ENCODE data around the gene SEC22C. TPM values are rescaled to one million over a fixed set of nuclear protein-coding genes. Genes with fewer than 3 reads are reported as not detected.

The SEC22C gene
- total RNA-seq, 2 experiments from 2014 or later: 40.0 to 42.3 TPM

GRCh38 chr3:42533161-42533897 is 48.4 kb downstream of the SEC22C start:
- Mint-ChIP-seq H3K4me3 (no peak overlapping the region), H3K4me1 (peaks cover 40% of the 10 kb centered on the region), H3K9me3 (no peaks in the 10 kb centered on the region), H3K27me3 (no peaks in the 10 kb centered on the region), H3K36me3 (peaks cover 9% of the 10 kb centered on the region), H3K27ac (no peak overlapping the region)
- no peak for DNase-seq

DNA sequence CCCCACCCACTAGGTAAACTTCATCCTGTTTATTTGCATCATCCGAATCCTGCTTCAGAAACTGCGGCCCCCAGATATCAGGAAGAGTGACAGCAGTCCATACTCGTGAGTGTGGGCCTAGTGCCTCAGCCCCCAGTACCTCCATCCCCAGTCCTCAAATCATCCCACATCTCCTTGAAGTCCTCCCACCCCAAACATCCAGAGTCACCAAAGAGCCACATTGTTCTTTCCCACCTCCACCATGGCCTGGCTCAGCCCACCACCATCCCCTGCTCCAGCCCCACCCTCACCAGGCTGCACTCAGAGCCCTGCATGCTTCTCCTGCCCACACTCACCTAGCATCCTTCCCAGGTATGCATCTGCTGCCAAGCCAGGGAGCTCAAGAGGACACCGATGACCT is 49.5 kb downstream of the SEC22C start:
- H3K4me1 Mint-ChIP-seq: peaks cover 44% of the 10 kb centered on the region
- H3K9me3 Mint-ChIP-seq: no peaks in the 10 kb centered on the region
- DNase-seq: no peak
- H3K27me3 Mint-ChIP-seq: no peaks in the 10 kb centered on the region
- no peak overlapping the region for H3K27ac Mint-ChIP-seq
- no peak overlapping the region for H3K4me3 Mint-ChIP-seq
- H3K36me3 Mint-ChIP-seq: peaks cover 11% of the 10 kb centered on the region

DNA sequence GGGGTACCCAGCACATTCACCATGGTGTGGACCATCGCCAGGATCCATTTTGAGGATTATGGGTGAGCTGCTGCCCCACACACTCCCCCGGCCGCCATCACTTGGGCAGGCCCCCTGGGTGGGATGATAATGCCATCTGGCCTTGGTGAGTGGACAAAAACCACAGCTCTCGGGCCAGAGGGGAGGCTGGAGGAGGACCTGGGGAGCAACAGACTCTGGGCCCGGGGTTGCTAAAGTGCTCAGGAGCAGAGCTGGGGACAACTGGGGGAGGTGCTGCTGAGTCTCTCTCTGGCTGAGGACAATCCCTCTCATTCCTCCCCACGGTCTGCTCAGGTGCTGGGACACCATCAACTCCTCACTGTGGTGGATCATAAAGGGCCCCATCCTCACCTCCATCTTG is 50.3 kb downstream of the SEC22C start:
- Mint-ChIP-seq H3K9me3 (no peaks in the 10 kb centered on the region), H3K27me3 (no peaks in the 10 kb centered on the region), H3K36me3 (peaks cover 15% of the 10 kb centered on the region), H3K27ac (no peak overlapping the region), H3K4me3 (no peak overlapping the region), H3K4me1 (peaks cover 48% of the 10 kb centered on the region)
- no peak for DNase-seq

DNA sequence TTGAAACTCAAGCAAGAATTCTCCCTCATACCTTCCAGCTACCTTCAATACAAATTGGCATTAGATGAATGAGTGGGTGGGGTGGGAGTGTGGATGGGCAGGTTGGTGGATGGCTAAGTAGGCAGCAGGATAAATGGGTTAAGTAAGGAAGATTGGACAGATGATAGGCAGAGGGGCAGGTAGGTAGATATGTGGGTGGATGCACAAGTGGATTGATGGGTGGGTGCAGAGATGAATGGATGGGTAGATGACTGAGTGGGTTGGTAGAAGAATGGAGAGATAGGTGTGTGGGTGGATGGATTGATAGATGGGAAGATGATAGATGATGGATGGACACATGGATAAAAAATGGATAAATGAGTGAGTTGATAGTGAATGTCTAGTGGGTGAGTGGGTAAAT is 51.7 kb downstream of the SEC22C start:
- no peak overlapping the region for H3K4me3 Mint-ChIP-seq
- DNase-seq: no peak
- H3K27ac Mint-ChIP-seq: no peak overlapping the region
- H3K36me3 Mint-ChIP-seq: peaks cover 15% of the 10 kb centered on the region
- no peaks in the 10 kb centered on the region for H3K27me3 Mint-ChIP-seq
- H3K4me1 Mint-ChIP-seq: peaks cover 52% of the 10 kb centered on the region
- no peaks in the 10 kb centered on the region for H3K9me3 Mint-ChIP-seq

DNA sequence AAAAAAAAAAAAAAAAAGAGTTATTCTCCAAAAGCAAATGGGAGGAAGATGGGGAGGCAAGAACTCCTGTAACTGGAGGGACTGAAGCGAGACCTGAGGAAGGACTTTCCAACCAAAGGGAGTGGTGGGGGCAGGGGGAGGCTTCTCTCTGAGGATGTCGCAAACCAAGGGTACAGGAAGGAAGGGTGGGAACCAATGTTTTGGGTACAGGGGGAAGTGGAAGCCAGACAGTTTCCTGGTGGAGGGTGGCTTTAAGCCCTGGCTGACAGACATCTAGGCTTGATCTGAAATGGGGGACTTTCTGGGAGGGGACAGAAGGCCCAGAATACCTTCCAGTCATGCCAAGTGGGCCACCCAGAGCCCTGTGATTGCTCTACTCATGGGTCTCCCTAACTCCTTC is 52.3 kb downstream of the SEC22C start:
- H3K4me3 Mint-ChIP-seq: no peak overlapping the region
- H3K27ac Mint-ChIP-seq: peak overlapping the region; percentile 25

DNA sequence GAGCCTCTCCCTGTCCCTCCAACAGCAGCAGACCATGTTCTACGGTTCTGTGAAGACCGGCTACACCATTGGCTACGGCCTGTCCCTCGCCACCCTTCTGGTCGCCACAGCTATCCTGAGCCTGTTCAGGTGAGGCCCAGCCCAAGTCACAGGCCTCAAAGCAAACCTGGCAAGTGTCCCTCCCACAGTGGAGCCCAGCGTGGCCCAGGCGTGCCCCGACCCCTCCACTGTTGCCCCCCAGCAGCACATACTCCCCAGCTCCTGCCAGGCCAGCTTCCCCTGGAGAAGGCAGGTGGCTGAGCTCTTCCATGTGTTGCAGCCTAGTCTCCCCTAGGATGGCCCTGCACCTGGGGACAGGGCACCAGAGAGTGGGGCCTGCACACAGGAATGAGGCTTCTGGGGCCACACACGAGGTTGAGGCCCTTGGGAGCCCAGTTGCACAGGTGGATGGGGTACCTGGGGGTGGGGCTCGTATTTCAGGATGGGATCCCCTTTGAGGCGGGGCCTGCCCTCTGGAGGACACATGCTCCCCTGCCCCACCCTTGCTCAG is 54.3 kb downstream of the SEC22C start:
- H3K4me1 Mint-ChIP-seq: peaks cover 42% of the 10 kb centered on the region
- peak overlapping the region; percentile 80 for H3K27ac Mint-ChIP-seq
- no peak for DNase-seq
- H3K36me3 Mint-ChIP-seq: peaks cover 18% of the 10 kb centered on the region
- no peaks in the 10 kb centered on the region for H3K9me3 Mint-ChIP-seq
- H3K4me3 Mint-ChIP-seq: no peak overlapping the region
- no peaks in the 10 kb centered on the region for H3K27me3 Mint-ChIP-seq

More for the DNA sequence above, 52.3 kb downstream of the SEC22C start:
- H3K27me3 Mint-ChIP-seq: no peaks in the 10 kb centered on the region
- DNase-seq: no peak
- H3K4me1 Mint-ChIP-seq: peaks cover 52% of the 10 kb centered on the region
- H3K36me3 Mint-ChIP-seq: peaks cover 15% of the 10 kb centered on the region
- no peaks in the 10 kb centered on the region for H3K9me3 Mint-ChIP-seq

GRCh38 chr3:42526616-42527367 is 55.0 kb downstream of the SEC22C start:
- peaks cover 17% of the 10 kb centered on the region for H3K36me3 Mint-ChIP-seq
- H3K4me3 Mint-ChIP-seq: peak overlapping the region; percentile 26
- no peaks in the 10 kb centered on the region for H3K27me3 Mint-ChIP-seq
- no peaks in the 10 kb centered on the region for H3K9me3 Mint-ChIP-seq
- peak overlapping the region; percentile 80 for H3K27ac Mint-ChIP-seq
- DNase-seq: peak; percentile 68
- H3K4me1 Mint-ChIP-seq: peaks cover 40% of the 10 kb centered on the region

DNA sequence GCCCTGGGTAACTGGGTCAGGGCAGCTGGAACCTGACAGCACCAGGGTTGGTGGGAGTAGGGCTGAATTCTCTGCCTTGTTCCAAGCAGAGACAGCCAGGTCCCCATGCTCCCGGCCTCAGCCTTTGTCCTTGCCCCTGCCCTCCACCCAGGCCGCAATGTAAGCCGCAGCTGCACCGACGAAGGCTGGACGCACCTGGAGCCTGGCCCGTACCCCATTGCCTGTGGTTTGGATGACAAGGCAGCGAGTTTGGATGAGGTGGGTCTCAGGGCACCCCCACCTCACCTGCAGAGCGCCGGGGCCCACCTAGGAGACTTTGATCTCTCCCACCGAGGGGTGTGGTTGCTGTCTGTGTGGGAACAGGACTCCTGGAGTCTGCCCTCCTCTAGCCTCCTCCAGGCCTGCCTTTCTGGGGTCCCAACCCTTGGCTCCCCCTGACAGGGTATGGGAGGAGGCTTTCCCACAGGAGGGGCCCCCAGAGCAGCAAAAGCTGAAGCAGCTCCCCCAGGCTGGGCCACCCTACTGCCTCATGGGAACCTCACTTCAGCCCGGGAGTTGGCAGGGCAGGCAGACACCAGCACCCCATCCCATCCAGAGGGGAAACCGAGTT is 55.9 kb downstream of the SEC22C start:
- Mint-ChIP-seq H3K4me3 (no peak overlapping the region), H3K9me3 (no peaks in the 10 kb centered on the region), H3K27ac (no peak overlapping the region), H3K4me1 (peaks cover 37% of the 10 kb centered on the region), H3K27me3 (no peaks in the 10 kb centered on the region), H3K36me3 (peaks cover 17% of the 10 kb centered on the region)
- no peak for DNase-seq

DNA sequence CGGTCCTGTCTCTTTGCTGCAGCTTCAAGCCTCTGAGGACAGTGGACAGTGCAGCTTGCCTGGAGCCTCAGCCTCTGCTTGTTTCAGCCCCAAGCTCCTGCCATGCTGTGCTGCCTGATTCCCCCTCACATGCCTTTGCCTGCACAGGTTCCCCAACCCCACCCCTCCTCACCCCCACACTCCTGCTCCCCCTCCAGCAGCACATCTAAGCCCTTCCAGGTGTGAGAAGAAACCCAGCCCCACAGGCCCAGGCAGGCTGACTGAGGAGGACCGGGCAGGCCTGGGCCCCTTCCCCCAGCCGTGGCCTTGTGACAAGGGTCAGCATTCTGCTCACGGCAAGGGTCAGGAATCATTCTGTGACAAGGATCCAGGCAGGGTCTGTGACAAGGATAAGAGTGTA is 56.6 kb downstream of the SEC22C start:
- H3K27ac Mint-ChIP-seq: peak overlapping the region; percentile 16
- H3K4me1 Mint-ChIP-seq: peaks cover 39% of the 10 kb centered on the region
- H3K9me3 Mint-ChIP-seq: no peaks in the 10 kb centered on the region
- H3K36me3 Mint-ChIP-seq: peaks cover 16% of the 10 kb centered on the region
- no peaks in the 10 kb centered on the region for H3K27me3 Mint-ChIP-seq
- DNase-seq: no peak
- no peak overlapping the region for H3K4me3 Mint-ChIP-seq

- Mint-ChIP-seq H3K4me1 (peaks cover 39% of the 10 kb centered on the region), H3K27ac (peak overlapping the region; percentile 16), H3K27me3 (no peaks in the 10 kb centered on the region), H3K36me3 (peaks cover 17% of the 10 kb centered on the region), H3K9me3 (no peaks in the 10 kb centered on the region), H3K4me3 (no peak overlapping the region)
- DNase-seq: no peak
These were observed 57.0 kb downstream of the SEC22C start for GRCh38 chr3:42524751-42525150.

- DNase-seq: no peak
- H3K4me1 Mint-ChIP-seq: peaks cover 19% of the 10 kb centered on the region
- peaks cover 13% of the 10 kb centered on the region for H3K36me3 Mint-ChIP-seq
- H3K4me3 Mint-ChIP-seq: no peak overlapping the region
- no peak overlapping the region for H3K27ac Mint-ChIP-seq
- no peaks in the 10 kb centered on the region for H3K27me3 Mint-ChIP-seq
- no peaks in the 10 kb centered on the region for H3K9me3 Mint-ChIP-seq
These were observed 60.9 kb downstream of the SEC22C start for GRCh38 chr3:42520906-42521305.

DNA sequence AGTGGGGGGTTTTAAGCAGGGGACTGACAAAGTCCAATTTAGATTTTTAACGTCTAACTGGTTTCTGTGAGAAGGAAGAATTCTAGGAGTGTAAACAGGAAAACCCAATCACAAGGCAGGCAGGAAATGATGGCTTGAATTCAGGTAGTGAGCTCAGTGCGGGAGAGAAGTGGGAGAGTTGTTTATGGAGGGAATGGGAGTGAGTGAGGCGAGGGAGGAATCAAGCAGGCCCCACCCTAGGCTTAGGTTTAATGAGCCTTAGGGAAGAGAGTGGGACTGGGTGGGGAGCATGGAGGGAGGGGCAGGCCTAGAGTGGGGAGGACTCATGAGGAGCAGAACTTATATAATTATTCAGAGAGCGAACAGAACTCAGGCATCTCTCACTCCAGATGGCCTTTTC is 61.4 kb downstream of the SEC22C start:
- Mint-ChIP-seq H3K27ac (peak overlapping the region; percentile 12), H3K36me3 (peaks cover 13% of the 10 kb centered on the region)

GRCh38 chr3:42519568-42519962 is 62.2 kb downstream of the SEC22C start:
- Mint-ChIP-seq H3K4me3 (no peak overlapping the region), H3K9me3 (no peaks in the 10 kb centered on the region), H3K4me1 (peaks cover 19% of the 10 kb centered on the region), H3K27ac (peak overlapping the region; percentile 58), H3K27me3 (no peaks in the 10 kb centered on the region), H3K36me3 (peaks cover 13% of the 10 kb centered on the region)
- no peak for DNase-seq

More for the DNA sequence above, 61.4 kb downstream of the SEC22C start:
- Mint-ChIP-seq H3K4me1 (peaks cover 19% of the 10 kb centered on the region), H3K9me3 (no peaks in the 10 kb centered on the region), H3K27me3 (no peaks in the 10 kb centered on the region), H3K4me3 (no peak overlapping the region)
- DNase-seq: no peak

DNA sequence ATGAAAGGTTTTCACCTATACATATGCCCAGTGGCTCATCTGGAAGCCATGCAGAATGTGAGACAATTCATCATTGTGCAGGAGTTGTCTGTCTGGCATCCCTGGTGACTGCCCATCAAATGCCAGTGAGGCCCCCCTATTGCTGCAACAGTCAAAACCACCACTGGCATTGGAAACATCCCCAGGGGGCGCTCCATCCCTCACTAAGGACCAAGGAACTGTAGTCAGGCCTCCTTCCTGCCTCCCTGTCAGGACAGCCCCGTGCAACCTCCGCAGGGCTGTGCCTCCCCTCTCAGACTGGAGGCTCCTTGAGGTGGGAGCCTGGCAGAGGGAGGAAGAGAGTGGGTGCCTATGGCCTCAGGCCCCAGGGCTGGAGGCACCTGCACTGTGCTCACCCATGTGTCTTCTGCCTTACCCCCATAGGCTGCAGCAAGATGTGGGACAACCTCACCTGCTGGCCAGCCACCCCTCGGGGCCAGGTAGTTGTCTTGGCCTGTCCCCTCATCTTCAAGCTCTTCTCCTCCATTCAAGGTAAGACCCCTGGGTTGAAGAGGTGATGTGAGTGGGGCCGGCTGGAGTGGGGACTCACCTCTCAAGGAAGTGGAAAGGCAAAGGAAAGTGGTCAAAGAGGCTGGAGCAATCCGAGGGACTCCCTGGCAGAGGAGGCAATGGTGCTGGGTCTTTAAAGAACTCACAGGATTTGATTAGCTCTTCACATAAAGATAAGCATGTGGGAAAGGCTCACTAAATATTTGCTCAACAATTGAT is 62.8 kb downstream of the SEC22C start:
- DNase-seq: no peak
- Mint-ChIP-seq H3K4me1 (peaks cover 19% of the 10 kb centered on the region), H3K27me3 (no peaks in the 10 kb centered on the region), H3K4me3 (no peak overlapping the region), H3K27ac (no peak overlapping the region), H3K9me3 (no peaks in the 10 kb centered on the region), H3K36me3 (peaks cover 11% of the 10 kb centered on the region)

All from activated naive CD8-positive, alpha-beta T cell treated with anti-CD3 and anti-CD28 coated beads for 36 hours (primary cell).